IMR-90 (cell line): ENCODE results near the gene NT5C1A. TPM values are rescaled to one million over a fixed set of nuclear protein-coding genes. Genes with fewer than 3 reads are reported as not detected.

Experiments
- ATAC-seq: fragments of 200-7000 bp; cut with Tn5 transposase; 2 replicates; pipeline ENCODE4 v1.9.1; 2020; ENCODE audit warnings: low read depth, mild to moderate bottlenecking, moderate library complexity
- BruUV-seq: library from RNA; stranded (reverse); fragments of 400-500 nt; replicated peaks from 2 replicates; lab custom pipeline; 2021; lab: Mats Ljungman, UMichigan
- CTCF ChIA-PET: fragments of 300-600 bp; formaldehyde crosslinking; extraction: SDS; loops from one replicate; lab custom pipeline; 2021; ENCODE audit warnings: antibody characterized with exemption; lab: Yijun Ruan, JAX
- POLR2A ChIA-PET: fragments of 300-600 bp; sonication (Branson Sonifier 250); formaldehyde crosslinking; loops from one replicate; lab custom pipeline; 2022; ENCODE audit warnings: antibody characterized with exemption; ENCODE audit not compliant: unreplicated experiment; lab: Charles Lee
- DNase-seq: peaks from one replicate; pipeline ENCODE4 v3.0.0; 2013
- H2AFZ ChIP-seq: replicated peaks from 2 replicates; pipeline ENCODE3; 2013; ENCODE audit warnings: low read length, mild to moderate bottlenecking; ENCODE audit not compliant: poor library complexity
- H2AK5ac ChIP-seq: 2 replicates; pipeline ENCODE4 v1.6.1; 2013; ENCODE audit warnings: low read depth, low read length, inconsistent platforms
- H2AK9ac ChIP-seq: replicated peaks from 2 replicates; pipeline ENCODE3; 2013; ENCODE audit warnings: mild to moderate bottlenecking, low read depth, low read length, moderate library complexity; ENCODE audit not compliant: poor library complexity
- H2BK120ac ChIP-seq: 2 replicates; pipeline ENCODE4 v1.6.1; 2013; ENCODE audit warnings: low read depth, low read length, inconsistent platforms
- H2BK15ac ChIP-seq: 3 replicates; pipeline ENCODE4 v1.6.1; 2013; ENCODE audit warnings: low read depth, low read length, inconsistent platforms
- H2BK20ac ChIP-seq: 2 replicates; pipeline ENCODE4 v1.6.1; 2013; ENCODE audit warnings: low read depth, mild to moderate bottlenecking, inconsistent platforms, low read length, moderate library complexity
- H2BK5ac ChIP-seq: 2 replicates; pipeline ENCODE4 v1.6.1; 2013; ENCODE audit warnings: mild to moderate bottlenecking, low read depth, low read length, inconsistent platforms; ENCODE audit not compliant: poor library complexity, severe bottlenecking
- H3K14ac ChIP-seq: replicated peaks from 2 replicates; pipeline ENCODE4 v1.6.1; 2013; ENCODE audit warnings: low read depth, low read length, inconsistent platforms
- H3K18ac ChIP-seq: 2 replicates; pipeline ENCODE4 v1.6.1; 2013; ENCODE audit warnings: low read depth, low read length, control low read depth
- H3K23ac ChIP-seq: 2 replicates; pipeline ENCODE4 v1.6.1; 2013; ENCODE audit warnings: low read depth, low read length, inconsistent platforms
- H3K27ac ChIP-seq: 2 replicates; pipeline ENCODE4 v1.5.1; 2013; ENCODE audit warnings: mild to moderate bottlenecking, control low read depth, low read length; ENCODE audit not compliant: insufficient read depth
- H3K27me3 ChIP-seq: 2 replicates; pipeline ENCODE4 v1.6.1; 2013; ENCODE audit warnings: low read length; ENCODE audit not compliant: control insufficient read depth, insufficient read depth
- H3K36me3 ChIP-seq: 2 replicates; pipeline ENCODE4 v1.6.1; 2013; ENCODE audit warnings: low read length, mixed read lengths; ENCODE audit not compliant: control insufficient read depth, insufficient read depth
- H3K4ac ChIP-seq: 2 replicates; pipeline ENCODE4 v1.6.1; 2013; ENCODE audit warnings: low read depth, low read length, inconsistent platforms
- H3K4me1 ChIP-seq: 2 replicates; pipeline ENCODE4 v1.6.1; 2013; ENCODE audit warnings: low read length, mixed read lengths; ENCODE audit not compliant: control insufficient read depth, insufficient read depth
- H3K4me2 ChIP-seq: 2 replicates; pipeline ENCODE4 v1.6.1; 2013; ENCODE audit warnings: low read depth, mild to moderate bottlenecking, control low read depth, low read length, moderate library complexity
- H3K4me3 ChIP-seq: 2 replicates; pipeline ENCODE4 v1.5.1; 2013; ENCODE audit warnings: low read depth, mild to moderate bottlenecking, control low read depth, low read length, moderate library complexity; ENCODE audit not compliant: insufficient read depth
- H3K56ac ChIP-seq: 2 replicates; pipeline ENCODE4 v1.6.1; 2013; ENCODE audit warnings: low read length, inconsistent platforms; ENCODE audit not compliant: insufficient read depth; ENCODE audit errors: extremely low read depth
- H3K79me1 ChIP-seq, 2 experiments: 2 replicates each; pipeline ENCODE4 v1.6.1; 2013; ENCODE audit warnings: low read length in 2 of 2, inconsistent platforms in 1 of 2, low read depth in 1 of 2
- H3K9ac ChIP-seq: 2 replicates; pipeline ENCODE4 v1.6.1; 2013; ENCODE audit warnings: low read depth, low read length, control low read depth
- H3K9me1 ChIP-seq: 2 replicates; pipeline ENCODE4 v1.6.1; 2013; ENCODE audit warnings: low read length, inconsistent platforms; ENCODE audit not compliant: insufficient read depth
- H3K9me3 ChIP-seq: 2 replicates; pipeline ENCODE4 v1.6.1; 2013; ENCODE audit warnings: low read length; ENCODE audit not compliant: control insufficient read depth, insufficient read depth
- H4K20me1 ChIP-seq: 2 replicates; pipeline ENCODE4 v1.6.1; 2013; ENCODE audit warnings: low read length, inconsistent platforms; ENCODE audit not compliant: insufficient read depth
- H4K5ac ChIP-seq: 2 replicates; pipeline ENCODE4 v1.6.1; 2013; ENCODE audit warnings: mild to moderate bottlenecking, low read depth, low read length, control low read depth
- H4K8ac ChIP-seq, 2 experiments: 2 replicates each; pipeline ENCODE4 v1.6.1; 2013; ENCODE audit warnings: low read depth in 2 of 2, low read length in 2 of 2, control low read depth in 1 of 2, inconsistent platforms in 1 of 2
- H4K91ac ChIP-seq: 2 replicates; pipeline ENCODE4 v1.6.1; 2013; ENCODE audit warnings: low read depth, low read length, inconsistent platforms; ENCODE audit not compliant: insufficient read depth
- BHLHE40 ChIP-seq: fragments of 150-350 bp; IDR thresholded peaks from 2 replicates; pipeline ENCODE4 v1.6.1; 2016; ENCODE audit warnings: mild to moderate bottlenecking, low read depth, low read length
- CHD1 ChIP-seq: IDR thresholded peaks from 2 replicates; pipeline ENCODE4 v1.6.1; 2012; ENCODE audit warnings: low read depth, low read length, improper control_type of control experiment
- FOS ChIP-seq: fragments of 150-350 bp; IDR thresholded peaks from 2 replicates; pipeline ENCODE4 v1.6.1; 2016; ENCODE audit warnings: low read depth, low read length
- MAZ ChIP-seq: IDR thresholded peaks from 2 replicates; pipeline ENCODE4 v1.6.1; 2012; ENCODE audit warnings: low read depth, mild to moderate bottlenecking, low read length, improper control_type of control experiment, moderate library complexity, borderline replicate concordance
- MXI1 ChIP-seq: IDR thresholded peaks from 2 replicates; pipeline ENCODE4 v1.6.1; 2012; ENCODE audit warnings: low read depth, mild to moderate bottlenecking, low read length, moderate library complexity, borderline replicate concordance
- NFE2L2 ChIP-seq: fragments of 150-350 bp; IDR thresholded peaks from 2 replicates; pipeline ENCODE4 v1.6.1; 2016; ENCODE audit warnings: low read depth, mild to moderate bottlenecking, low read length
- POLR2A ChIP-seq: IDR thresholded peaks from 2 replicates; pipeline ENCODE4 v1.6.1; 2012; ENCODE audit warnings: mild to moderate bottlenecking, low read depth, low read length
- RAD21 ChIP-seq: IDR thresholded peaks from 2 replicates; pipeline ENCODE4 v1.6.1; 2012; ENCODE audit warnings: low read length, improper control_type of control experiment
- SMC3 ChIP-seq: fragments of 150-350 bp; IDR thresholded peaks from 2 replicates; pipeline ENCODE4 v1.6.1; 2016; ENCODE audit warnings: low read depth, mild to moderate bottlenecking, antibody characterized with exemption, low read length, moderate library complexity
- WGBS, 2 experiments: methylation state at CpG; one replicate each; pipeline versions ENCODE4 v1.1.5 to v1.1.7; 2013; ENCODE audit warnings: missing lambda C conversion rate in 2 of 2; ENCODE audit not compliant: insufficient read length in 1 of 2; ENCODE audit errors: extremely low coverage in 2 of 2; 5-methylcytosine and 5-hydroxymethylcytosine counted together
- dilution Hi-C: fragments of 300-500 bp; cut with HindIII; formaldehyde crosslinking; loops from one replicate; pipeline ENCODE4 v1.14.3; 2018; ENCODE audit warnings: low sequenced_read_pairs; ENCODE audit not compliant: unreplicated experiment
- in situ Hi-C: fragments of 300-500 bp; cut with MboI; formaldehyde crosslinking; loops from 3 replicates; pipeline ENCODE4 v1.14.3; 2019; ENCODE audit warnings: low sequenced_read_pairs, inconsistent platforms, mixed read lengths
- intact Hi-C: fragments of 100-400 bp; cut with micrococcal nuclease; formaldehyde crosslinking; loops from 2 replicates; pipeline ENCODE4 v1.10.0; 2022
- polyA plus RNA-seq, 3 experiments: library from polyadenylated mRNA; depleted of rRNA; stranded (reverse); fragments of >200 nt; gene quantifications; 2 replicates each; pipeline ENCODE4 v1.2.3, GENCODE V29; 2012; ENCODE audit warnings: low replicate concordance in 1 of 3
- total RNA-seq: library from RNA; depleted of rRNA; stranded (reverse); fragments of >200 nt; gene quantifications from 2 replicates; pipeline ENCODE4 v1.2.3, GENCODE V29; 2012
- TF ChIP-seq, protein P1 (sequence below): fragments of 150-350 bp; IDR thresholded peaks from 2 replicates; pipeline ENCODE4 v1.6.1; 2016; ENCODE audit warnings: low read depth, mild to moderate bottlenecking, low read length, moderate library complexity, borderline replicate concordance
- TF ChIP-seq, protein P2 (sequence below): fragments of 150-350 bp; IDR thresholded peaks from 2 replicates; pipeline ENCODE4 v1.6.1; 2017; ENCODE audit warnings: mild to moderate bottlenecking, antibody characterized with exemption, low read length, low read depth

The NT5C1A gene
- total and polyA plus RNA-seq, 2 of the 4 experiments (the other 2 are of a cell fraction) = not detected

DNA sequence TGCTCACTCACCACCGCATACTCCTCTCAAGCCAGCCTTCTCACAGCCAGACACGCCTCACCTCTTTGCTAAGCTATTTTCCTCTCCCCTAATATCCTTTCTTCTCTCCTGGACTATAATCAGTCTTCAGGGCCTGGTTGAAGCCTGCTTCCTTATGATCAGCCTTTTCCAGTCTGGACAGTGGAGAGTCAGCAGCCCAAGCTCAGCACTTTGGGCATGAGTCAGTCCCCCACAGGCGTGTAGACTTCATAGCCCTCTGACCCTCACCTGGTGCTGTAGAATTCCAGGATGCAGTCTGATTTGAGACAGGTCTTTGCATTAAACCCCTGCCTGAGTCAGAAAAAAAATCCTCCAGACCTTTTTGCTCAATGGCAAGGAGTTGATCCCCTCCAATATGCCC is 16.8 kb upstream of the NT5C1A start:
- CTCF ChIA-PET = no interaction called here
- POLR2A ChIA-PET = no interaction called here

More for the DNA sequence above, 16.8 kb upstream of the NT5C1A start:
- Histone ChIP-seq H2BK15ac (no peak overlapping the region), H3K9ac (no peak overlapping the region), H3K4ac (no peak overlapping the region), H4K91ac (no peak overlapping the region), H3K9me1 (no peaks in the 10 kb centered on the region), H3K18ac (no peak overlapping the region), H2BK120ac (no peak overlapping the region), H2AK9ac (no peak overlapping the region), H3K36me3 (no peaks in the 10 kb centered on the region), H4K8ac (no peak overlapping the region), H2AK5ac (no peak overlapping the region), H3K4me2 (no peak overlapping the region), H3K23ac (no peak overlapping the region), H3K27ac (no peak overlapping the region), H4K20me1 (no peaks in the 10 kb centered on the region; the same call in 1 of the 2 replicates), H3K27me3 (peaks cover 89% of the 10 kb centered on the region), H2BK5ac (no peak overlapping the region), H2BK20ac (no peak overlapping the region), H3K56ac (no peak overlapping the region), H3K4me3 (no peak overlapping the region), H3K79me1 (no peaks in the 10 kb centered on the region), H2AFZ (no peak overlapping the region), H3K14ac (no peak overlapping the region), H3K9me3 (peaks cover 4% of the 10 kb centered on the region), H4K5ac (no peak overlapping the region), H3K4me1 (no peaks in the 10 kb centered on the region; the same call in 1 of the 2 replicates)
- dilution Hi-C loops = no loop called here
- no TSS peak for BruUV-seq
- ATAC-seq (no peak), DNase-seq (no peak)
- in situ Hi-C loops = no loop called here
- intact Hi-C loops = no loop called here
- WGBS, 2 experiments = no CpG with 5 or more reads among the region's 3 CpGs
- TF ChIP-seq MXI1 (no peak), NFE2L2 (no peak), BHLHE40 (no peak), SMC3 (no peak), FOS (no peak), POLR2A (no peak), MAZ (no peak), CHD1 (no peak), RAD21 (no peak)
- TF ChIP-seq, protein P1, sequence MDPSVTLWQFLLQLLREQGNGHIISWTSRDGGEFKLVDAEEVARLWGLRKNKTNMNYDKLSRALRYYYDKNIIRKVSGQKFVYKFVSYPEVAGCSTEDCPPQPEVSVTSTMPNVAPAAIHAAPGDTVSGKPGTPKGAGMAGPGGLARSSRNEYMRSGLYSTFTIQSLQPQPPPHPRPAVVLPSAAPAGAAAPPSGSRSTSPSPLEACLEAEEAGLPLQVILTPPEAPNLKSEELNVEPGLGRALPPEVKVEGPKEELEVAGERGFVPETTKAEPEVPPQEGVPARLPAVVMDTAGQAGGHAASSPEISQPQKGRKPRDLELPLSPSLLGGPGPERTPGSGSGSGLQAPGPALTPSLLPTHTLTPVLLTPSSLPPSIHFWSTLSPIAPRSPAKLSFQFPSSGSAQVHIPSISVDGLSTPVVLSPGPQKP = no peak
- TF ChIP-seq, protein P2, sequence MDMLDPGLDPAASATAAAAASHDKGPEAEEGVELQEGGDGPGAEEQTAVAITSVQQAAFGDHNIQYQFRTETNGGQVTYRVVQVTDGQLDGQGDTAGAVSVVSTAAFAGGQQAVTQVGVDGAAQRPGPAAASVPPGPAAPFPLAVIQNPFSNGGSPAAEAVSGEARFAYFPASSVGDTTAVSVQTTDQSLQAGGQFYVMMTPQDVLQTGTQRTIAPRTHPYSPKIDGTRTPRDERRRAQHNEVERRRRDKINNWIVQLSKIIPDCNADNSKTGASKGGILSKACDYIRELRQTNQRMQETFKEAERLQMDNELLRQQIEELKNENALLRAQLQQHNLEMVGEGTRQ = no peak
